GM23338 (cell line): ENCODE measurements around the gene EXOC4.

ENCODE experiments used
- CTCF ChIP-seq, 2 experiments: fragments of 200-600 bp in 1 of 2; sonication (generic) in 1 of 2; conservative IDR thresholded peaks; 2 replicates each; pipeline versions ENCODE4 v1.5.1 to v1.6.1; 2016 to 2017; ENCODE audit warnings: antibody characterized with exemption in 2 of 2, low read depth in 2 of 2, mild to moderate bottlenecking in 2 of 2, moderate library complexity in 1 of 2
- EZH2 ChIP-seq: fragments of 200-600 bp; sonication (generic); IDR thresholded peaks from one replicate; pipeline ENCODE4 v1.8.0; 2017; ENCODE audit warnings: antibody characterized with exemption, mild to moderate bottlenecking, low read depth; ENCODE audit not compliant: unreplicated experiment
- EZH2phosphoT487 ChIP-seq: fragments of 200-600 bp; sonication (generic); IDR thresholded peaks from one replicate; pipeline ENCODE4 v1.8.1; 2018; ENCODE audit warnings: antibody characterized with exemption; ENCODE audit not compliant: unreplicated experiment
- JUNB ChIP-seq: IDR thresholded peaks from one replicate; pipeline ENCODE4 v1.6.1; 2016; ENCODE audit warnings: antibody characterized with exemption; ENCODE audit not compliant: unreplicated experiment
- POLR2AphosphoS5 ChIP-seq: IDR thresholded peaks from 2 replicates; pipeline ENCODE4 v1.6.1; 2016; ENCODE audit warnings: antibody characterized with exemption, low read depth
- REST ChIP-seq: IDR thresholded peaks from one replicate; pipeline ENCODE4 v1.6.1; 2018; ENCODE audit warnings: antibody characterized with exemption; ENCODE audit not compliant: unreplicated experiment
- ZNF114 ChIP-seq: fragments of 250-450 bp; sonication (Bioruptor Pico); IDR thresholded peaks from 2 replicates; pipeline ENCODE4 v1.5.0; 2020; ENCODE audit warnings: mild to moderate bottlenecking, moderate library complexity

- TF ChIP-seq JUNB (no peak), CTCF (conservative IDR thresholded peaks at IDR 0.05; ENCODE audit: low read depth in 2 of 2) (no peak), POLR2AphosphoS5 (no peak), ZNF114 (CRISPR knock-in tag) (no peak), EZH2phosphoT487 (no peak), EZH2 (no peak), REST (no peak)
These were observed 851.3 kb downstream of the EXOC4 start for GRCh38 chr7:134104166-134104565.
